H1 (cell line): ENCODE measurements around the gene ANKRD11. TPM values are rescaled to one million over a fixed set of nuclear protein-coding genes. Genes with fewer than 3 reads are reported as not detected.

Source experiments
- ATF2 ChIP-seq: IDR thresholded peaks from 2 replicates; pipeline ENCODE4 v1.6.1; 2012; ENCODE audit warnings: low read length, inconsistent platforms
- CHD1 ChIP-seq: IDR thresholded peaks from 2 replicates; pipeline ENCODE4 v1.6.1; 2012; ENCODE audit warnings: low read depth, low read length, improper control_type of control experiment
- CTCF ChIP-seq, 3 experiments: IDR thresholded peaks; 1 replicate in 2 of 3; 2 replicates in 1 of 3; pipeline versions ENCODE4 v1.5.1 to v1.6.1; 2011; ENCODE audit warnings: low read length in 3 of 3, mild to moderate bottlenecking in 3 of 3, inconsistent platforms in 2 of 3, low read depth in 1 of 3, moderate library complexity in 1 of 3; ENCODE audit not compliant: insufficient read depth in 1 of 3; ENCODE audit errors: control extremely low read depth in 1 of 3
- polyA plus RNA-seq, 7 experiments: library from polyadenylated mRNA; depleted of rRNA in 3 of 7; stranded (reverse) in 5 of 7; unstranded in 2 of 7; fragments of >200 nt in 5 of 7; fragments of 200-250 nt in 2 of 7; gene quantifications; 1 replicate in 5 of 7; 2 replicates in 1 of 7; 4 replicates in 1 of 7; pipeline versions ENCODE4 v1.2.1 to v1.2.3, GENCODE V29; 2011 to 2013; ENCODE audit warnings: missing spikeins in 2 of 7, mixed read lengths in 2 of 7
- total RNA-seq: library from RNA; stranded (reverse); fragmentation: NEBNext Ultra II Directional; extraction: Animal tissue kit (Norgen Biotek cat#: 25700); gene quantifications from 2 replicates; pipeline ENCODE4 v1.2.1, GENCODE V29; 2021

ANKRD11 gene
- total and polyA plus RNA-seq, 2 of the 8 experiments (the other 6 are each of a cell fraction or from before 2014, with no cell fraction given) = 46.5 to 142 TPM

GRCh38 chr16:89452925-89453324 is 37.4 kb downstream of the ANKRD11 start (continued):
- TF ChIP-seq ATF2 (no peak), CHD1 (no peak), CTCF (IDR thresholded peaks at IDR 0.05; ENCODE audit: control extremely low read depth in 1 of 3, insufficient read depth in 1 of 3, low read depth in 1 of 3, low read length in 3 of 3) (no peak)
